ENCODE data around the gene ACOX1. TPM values are rescaled to one million over a fixed set of nuclear protein-coding genes. Genes with fewer than 3 reads are reported as not detected.

ACOX1 gene
- total and polyA plus RNA-seq, 2 of the 13 experiments (the other 11 are each of a cell fraction or from before 2014, with no cell fraction given) = 86.4 to 120 TPM

- TF ChIP-seq CEBPZ (IDR thresholded peaks at IDR 0.05; ENCODE audit: low read length) (no peak), ZNF562 (CRISPR knock-in tag; IDR thresholded peaks at IDR 0.05; ENCODE audit: borderline replicate concordance) (no peak), KDM5B (CRISPR knock-in tag; IDR thresholded peaks at IDR 0.05; ENCODE audit: borderline replicate concordance) (no peak), KMT2B (CRISPR knock-in tag; IDR thresholded peaks at IDR 0.05) (no peak)
These were observed 53.1 kb downstream of the ACOX1 start (continued) for GRCh38 chr17:75925912-75926311.

- no peak overlapping the region for H3K27ac ChIP-seq (ENCODE audit: extremely low read length, insufficient read depth, low read length)
- no TSS peak for BruUV-seq (replicated peaks)
- H3K79me2 ChIP-seq (ENCODE audit: insufficient read depth, low read length) = no peaks in the 10 kb centered on the region
- intact Hi-C loops (cut with micrococcal nuclease; ENCODE audit: unreplicated experiment) = no loop called here
- no peaks in the 10 kb centered on the region for H3K36me3 ChIP-seq (replicated peaks in 1 of 2; ENCODE audit: control insufficient read depth in 1 of 2, insufficient read depth in 2 of 2, low read length in 2 of 2)
- 89% methylated on average over 7 of the region's 11 CpGs for WGBS (ENCODE audit: low lambda C conversion rate)
- H3K4me2 ChIP-seq (ENCODE audit: low read depth, low read length) = no peak overlapping the region
- no peak for FAIRE-seq
- no peaks in the 10 kb centered on the region for H4K20me1 ChIP-seq (ENCODE audit: insufficient read depth, low read length)
- no peaks in the 10 kb centered on the region for H3K27me3 ChIP-seq (ENCODE audit: control insufficient read depth in 1 of 2, insufficient read depth in 2 of 2, low read length in 2 of 2)
- TF ChIP-seq KDM3A (CRISPR knock-in tag; IDR thresholded peaks at IDR 0.05; ENCODE audit: low read depth) = no peak
- no peak for TF ChIP-seq ZNF205 (CRISPR knock-in tag; IDR thresholded peaks at IDR 0.05)
- TF ChIP-seq ZFP36 (IDR thresholded peaks at IDR 0.05; ENCODE audit: borderline replicate concordance, low read depth, low read length, partially characterized antibody) = no peak
- TF ChIP-seq GATAD1 (CRISPR knock-in tag; IDR thresholded peaks at IDR 0.05) = no peak
- TF ChIP-seq ZNF484 (CRISPR knock-in tag; IDR thresholded peaks at IDR 0.05; ENCODE audit: borderline replicate concordance, low read depth) = no peak
- no peak for TF ChIP-seq CERS6 (CRISPR knock-in tag; IDR thresholded peaks at IDR 0.05)
- TF ChIP-seq CEBPZ (IDR thresholded peaks at IDR 0.05; ENCODE audit: low read length) = no peak
- no peak for TF ChIP-seq ZNF432 (CRISPR knock-in tag; IDR thresholded peaks at IDR 0.05; ENCODE audit: borderline replicate concordance)
- no peaks in the 10 kb centered on the region for H3K9me3 ChIP-seq (ENCODE audit: low read length)
- no peak overlapping the region for H3K9ac ChIP-seq (ENCODE audit: insufficient read depth, low read depth, low read length)
- in situ Hi-C loops (cut with HindIII; ENCODE audit: extremely low pct_ligation_motif_present, low pct_unique_long_range_greater_than_20kb) = no loop called here
- no peak overlapping the region for H3K4me3 ChIP-seq (replicated peaks in 1 of 3; ENCODE audit: insufficient read depth in 1 of 3, low read depth in 2 of 3, low read length in 3 of 3)
- no peak for DNase-seq (ENCODE audit: low spot score)
- H2AFZ ChIP-seq (ENCODE audit: low read length) = no peak overlapping the region
- peaks cover 42% of the 10 kb centered on the region for H3K4me1 ChIP-seq (ENCODE audit: insufficient read depth, low read length)
- POLR2A ChIA-PET = interaction anchor here (1.2 to 3.4 kb wide), 2 partner anchors 20 to 78 kb away, joined by 4 to 21 read pairs; partner anchors contain the start of gene MRPL38
- no peak for ATAC-seq
- CTCF ChIA-PET (ENCODE audit: low intra/inter-chr PET ratio, low total read pairs) = interaction anchor here (1.4 kb wide), 1 partner anchor 20 kb away, joined by 4 read pairs; the partner anchor contains the start of gene MRPL38
These were observed 53.9 kb downstream of the ACOX1 start for GRCh38 chr17:75925103-75925502.
